ENCODE results near the gene MDFI.

MDFI gene

GRCh38 chr6:41654698-41655151, 16.5 kb downstream of the MDFI start:
- no peak for DNase-seq
- Mint-ChIP-seq H3K4me3 (peak overlapping the region; percentile 18), H3K4me1 (peaks cover 81% of the 10 kb centered on the region), H3K36me3 (ENCODE audit: low read depth) (peaks cover 24% of the 10 kb centered on the region), H3K27me3 (ENCODE audit: low read depth, poor library complexity) (no peaks in the 10 kb centered on the region), H3K27ac (peak overlapping the region; percentile 90), H3K9me3 (no peaks in the 10 kb centered on the region)
- no peak for TF ChIP-seq CTCF (IDR thresholded peaks at IDR 0.05)

DNA sequence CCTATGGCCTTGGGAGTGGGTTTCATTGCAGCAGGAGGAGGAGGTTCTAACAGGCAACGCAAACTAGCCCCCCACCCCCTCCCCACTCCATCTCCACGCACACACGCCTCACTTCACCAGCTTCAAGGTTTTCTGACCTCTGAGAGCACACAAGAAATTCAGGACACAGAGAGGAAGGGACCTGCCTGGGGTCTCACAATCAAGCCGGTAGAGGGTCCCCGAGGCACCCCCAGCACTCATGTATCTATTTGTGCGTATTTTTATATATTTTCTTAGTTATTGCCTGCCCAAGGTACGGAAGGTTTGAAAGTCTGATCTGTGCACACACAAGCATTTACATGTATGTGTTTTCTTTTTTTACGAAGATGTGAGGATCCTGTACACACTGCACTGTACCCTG, 16.9 kb downstream of the MDFI start:
- DNase-seq: no peak
- Mint-ChIP-seq H3K4me3 (peak overlapping the region; percentile 18), H3K4me1 (peaks cover 84% of the 10 kb centered on the region), H3K27me3 (ENCODE audit: low read depth, poor library complexity) (peaks cover under 1% of the 10 kb centered on the region), H3K36me3 (ENCODE audit: low read depth) (peaks cover 21% of the 10 kb centered on the region), H3K9me3 (no peaks in the 10 kb centered on the region), H3K27ac (peak overlapping the region; percentile 75)
- no peak for TF ChIP-seq CTCF (IDR thresholded peaks at IDR 0.05)

DNA sequence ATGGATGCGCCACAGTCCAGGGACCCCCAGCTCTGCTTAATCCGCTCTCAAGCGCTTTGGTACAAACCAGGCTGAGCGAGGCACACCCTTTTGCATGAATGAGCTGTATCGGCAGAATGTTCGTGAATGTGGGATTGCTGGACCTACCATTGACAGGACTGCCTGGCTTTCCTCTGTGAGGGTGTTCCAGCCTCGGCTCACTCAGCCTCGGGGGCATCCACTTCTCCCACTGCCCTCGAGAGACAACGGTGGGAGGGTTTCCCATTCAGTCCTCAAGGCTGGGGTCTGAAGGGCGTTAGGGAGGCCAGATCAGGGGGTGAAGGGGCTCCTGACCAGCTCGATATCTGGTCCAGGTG, 17.4 kb downstream of the MDFI start:
- TF ChIP-seq CTCF (IDR thresholded peaks at IDR 0.05): no peak
- H3K27me3 Mint-ChIP-seq (ENCODE audit: low read depth, poor library complexity): peaks cover 5% of the 10 kb centered on the region

DNA sequence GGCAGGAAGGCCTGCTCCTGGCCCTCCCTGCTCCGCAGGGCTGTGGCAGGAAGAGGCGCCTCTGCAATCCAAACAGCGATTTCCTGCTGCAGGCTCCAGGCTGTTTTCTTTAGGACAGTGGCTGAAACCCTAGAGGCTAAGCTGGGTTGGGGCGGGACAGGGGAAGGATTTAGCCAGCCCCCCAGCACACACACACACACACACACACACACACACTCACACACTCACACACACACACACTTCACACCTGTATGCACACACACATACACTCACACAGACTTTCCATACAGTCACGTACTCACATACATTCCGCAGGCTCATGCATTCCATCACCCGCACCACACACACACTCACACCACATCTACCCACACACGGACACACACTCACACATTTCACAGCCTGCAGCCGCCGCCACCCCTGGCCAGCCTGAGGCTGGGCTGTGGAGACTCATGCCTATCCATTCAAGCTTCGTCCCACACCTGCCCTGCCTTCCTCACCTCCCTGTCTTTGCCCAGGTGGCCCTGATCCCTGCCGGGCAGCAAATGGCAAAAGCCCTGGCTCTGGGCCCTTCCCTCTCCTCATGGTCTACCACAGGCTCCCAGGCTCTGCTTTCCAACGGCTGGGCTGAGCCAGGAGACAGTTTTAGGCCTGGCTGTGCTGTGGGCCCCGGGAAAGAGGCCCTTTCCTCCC, 17.9 kb downstream of the MDFI start:
- no peak for DNase-seq
- no peak for TF ChIP-seq CTCF (IDR thresholded peaks at IDR 0.05)
- Mint-ChIP-seq H3K4me1 (peaks cover 81% of the 10 kb centered on the region), H3K27ac (peak overlapping the region; percentile 75), H3K4me3 (peak overlapping the region; percentile 24), H3K9me3 (no peaks in the 10 kb centered on the region), H3K27me3 (ENCODE audit: low read depth, poor library complexity) (peaks cover 7% of the 10 kb centered on the region), H3K36me3 (ENCODE audit: low read depth) (peaks cover 13% of the 10 kb centered on the region)

More for the DNA sequence above, 17.4 kb downstream of the MDFI start:
- DNase-seq: no peak
- peaks cover 16% of the 10 kb centered on the region for H3K36me3 Mint-ChIP-seq (ENCODE audit: low read depth)
- H3K4me1 Mint-ChIP-seq: peaks cover 84% of the 10 kb centered on the region
- H3K27ac Mint-ChIP-seq: peak overlapping the region; percentile 75
- no peaks in the 10 kb centered on the region for H3K9me3 Mint-ChIP-seq
- H3K4me3 Mint-ChIP-seq: no peak overlapping the region

GRCh38 chr6:41657131-41658094, 19.1 kb downstream of the MDFI start:
- Mint-ChIP-seq H3K36me3 (ENCODE audit: low read depth) (peaks cover under 1% of the 10 kb centered on the region), H3K27me3 (ENCODE audit: low read depth, poor library complexity) (peaks cover 17% of the 10 kb centered on the region), H3K9me3 (no peaks in the 10 kb centered on the region), H3K4me3 (peak overlapping the region; percentile 33), H3K4me1 (peaks cover 74% of the 10 kb centered on the region), H3K27ac (peak overlapping the region; percentile 96)
- no peak for DNase-seq
- no peak for TF ChIP-seq CTCF (IDR thresholded peaks at IDR 0.05)

Measured in nephron progenitor cell (in vitro differentiated cells).